ENCODE results near the gene XIRP2. TPM values are rescaled to one million over a fixed set of nuclear protein-coding genes. Genes with fewer than 3 reads are reported as not detected.

Gene XIRP2
- total RNA-seq, 5 donors from 2014 or later (not counting 1 experiment from before 2014, with no cell fraction given) = not detected

- Histone ChIP-seq H3K4me3 (ENCODE audit: control insufficient read depth in 1 of 2, extremely low read depth in 1 of 2, low read length in 1 of 2) (no peak overlapping the region), H3K27ac (ENCODE audit: low read length) (no peak overlapping the region), H3K4me1 (ENCODE audit: control insufficient read depth in 1 of 2, extremely low read depth in 1 of 2, insufficient read depth in 2 of 2, low read length in 2 of 2) (peaks cover 0 to 11% of the 10 kb centered on the region in 2 experiments), H3K9me3 (no peaks in the 10 kb centered on the region), H3K36me3 (ENCODE audit: control insufficient read depth in 2 of 2, extremely low read depth in 1 of 2, insufficient read depth in 1 of 2, low read length in 1 of 2) (no peaks in the 10 kb centered on the region), H3K27me3 (replicated peaks in 1 of 2; ENCODE audit: control insufficient read depth in 2 of 2, extremely low read depth in 1 of 2, insufficient read depth in 2 of 2, low read length in 1 of 2) (no peaks in the 10 kb centered on the region)
- Mint-ChIP-seq H3K27ac (no peak overlapping the region), H3K4me3 (no peak overlapping the region), H3K9me3 (no peaks in the 10 kb centered on the region), H3K36me3 (no peaks in the 10 kb centered on the region), H3K27me3 (no peaks in the 10 kb centered on the region), H3K4me1 (peaks cover 0 to 8% (median 7%) of the 10 kb centered on the region in 3 donors)
- no peak for DNase-seq
- ATAC-seq (replicated peaks in 1 of 4) = no peak
- no CpG with 5 or more reads among the region's 1 CpG for WGBS (ENCODE audit: insufficient coverage)
- CTCF ChIA-PET = no interaction called here
- POLR2A ChIA-PET = no interaction called here
These were observed 71.3 kb downstream of the XIRP2 start for GRCh38 chr2:166959556-166959955.

GRCh38 chr2:166960702-166961270, 72.5 kb downstream of the XIRP2 start:
- H3K27me3 Mint-ChIP-seq = no peaks in the 10 kb centered on the region
- H3K4me3 ChIP-seq (ENCODE audit: control insufficient read depth in 1 of 2, extremely low read depth in 1 of 2, low read length in 1 of 2) = no peak overlapping the region
- no peak for ATAC-seq (replicated peaks in 1 of 4)
- 60% methylated on average over 1 of the region's 2 CpGs for WGBS (ENCODE audit: insufficient coverage)
- DNase-seq = no peak
- no peak overlapping the region for H3K27ac ChIP-seq (ENCODE audit: low read length)
- no peak overlapping the region for H3K27ac Mint-ChIP-seq
- no peak overlapping the region for H3K4me3 Mint-ChIP-seq
- H3K9me3 ChIP-seq = no peaks in the 10 kb centered on the region
- no peaks in the 10 kb centered on the region for H3K9me3 Mint-ChIP-seq
- CTCF ChIA-PET = no interaction called here
- H3K36me3 Mint-ChIP-seq = no peaks in the 10 kb centered on the region
- H3K27me3 ChIP-seq (replicated peaks in 1 of 2; ENCODE audit: control insufficient read depth in 2 of 2, extremely low read depth in 1 of 2, insufficient read depth in 2 of 2, low read length in 1 of 2) = no peaks in the 10 kb centered on the region
- peaks cover 0 to 8% (median 7%) of the 10 kb centered on the region in 3 donors for H3K4me1 Mint-ChIP-seq
- POLR2A ChIA-PET = interaction anchor here in 1 of 2 donors (0.6 kb wide), 1 partner anchor 262 kb away, joined by 4 read pairs; no protein-coding TSS in a partner anchor
- no peaks in the 10 kb centered on the region for H3K36me3 ChIP-seq (ENCODE audit: control insufficient read depth in 2 of 2, extremely low read depth in 1 of 2, insufficient read depth in 1 of 2, low read length in 1 of 2)
- peaks cover 0 to 11% of the 10 kb centered on the region in 2 experiments for H3K4me1 ChIP-seq (ENCODE audit: control insufficient read depth in 1 of 2, extremely low read depth in 1 of 2, insufficient read depth in 2 of 2, low read length in 2 of 2)

- peaks cover 0 to 8% (median 7%) of the 10 kb centered on the region in 3 donors for H3K4me1 Mint-ChIP-seq
- 100% methylated on average over 1 of the region's 1 CpG for WGBS (ENCODE audit: insufficient coverage)
These were observed 73.7 kb downstream of the XIRP2 start for GRCh38 chr2:166961933-166962332.

GRCh38 chr2:166969486-166969885, 81.2 kb downstream of the XIRP2 start:
- CTCF ChIA-PET = no interaction called here
- no peaks in the 10 kb centered on the region for H3K27me3 Mint-ChIP-seq
- ATAC-seq (replicated peaks in 1 of 4) = no peak

More at GRCh38 chr2:166961933-166962332, 73.7 kb downstream of the XIRP2 start:
- Histone ChIP-seq H3K27me3 (replicated peaks in 1 of 2; ENCODE audit: control insufficient read depth in 2 of 2, extremely low read depth in 1 of 2, insufficient read depth in 2 of 2, low read length in 1 of 2) (no peaks in the 10 kb centered on the region), H3K36me3 (ENCODE audit: control insufficient read depth in 2 of 2, extremely low read depth in 1 of 2, insufficient read depth in 1 of 2, low read length in 1 of 2) (no peaks in the 10 kb centered on the region), H3K4me3 (ENCODE audit: control insufficient read depth in 1 of 2, extremely low read depth in 1 of 2, low read length in 1 of 2) (no peak overlapping the region), H3K9me3 (no peaks in the 10 kb centered on the region), H3K27ac (ENCODE audit: low read length) (no peak overlapping the region), H3K4me1 (ENCODE audit: control insufficient read depth in 1 of 2, extremely low read depth in 1 of 2, insufficient read depth in 2 of 2, low read length in 2 of 2) (peaks cover 0 to 11% of the 10 kb centered on the region in 2 experiments)
- DNase-seq = no peak
- POLR2A ChIA-PET = interaction anchor here in 1 of 2 donors (0.6 kb wide), 1 partner anchor 39 kb away, joined by 3 read pairs; no protein-coding TSS in a partner anchor
- CTCF ChIA-PET = no interaction called here
- ATAC-seq (replicated peaks in 1 of 4) = no peak
- Mint-ChIP-seq H3K36me3 (no peaks in the 10 kb centered on the region), H3K4me3 (no peak overlapping the region), H3K27ac (no peak overlapping the region), H3K27me3 (no peaks in the 10 kb centered on the region), H3K9me3 (no peaks in the 10 kb centered on the region)

GRCh38 chr2:166972002-166972401, 83.7 kb downstream of the XIRP2 start:
- H3K27ac ChIP-seq (ENCODE audit: low read length) = no peak overlapping the region
- H3K27me3 ChIP-seq (replicated peaks in 1 of 2; ENCODE audit: control insufficient read depth in 2 of 2, extremely low read depth in 1 of 2, insufficient read depth in 2 of 2, low read length in 1 of 2) = no peaks in the 10 kb centered on the region
- no peaks in the 10 kb centered on the region for H3K36me3 ChIP-seq (ENCODE audit: control insufficient read depth in 2 of 2, extremely low read depth in 1 of 2, insufficient read depth in 1 of 2, low read length in 1 of 2)
- POLR2A ChIA-PET = no interaction called here
- ATAC-seq (replicated peaks in 1 of 4) = no peak
- peaks cover 0 to 9% (median 0%) of the 10 kb centered on the region in 3 donors for H3K9me3 Mint-ChIP-seq
- H3K4me1 ChIP-seq (ENCODE audit: control insufficient read depth in 1 of 2, extremely low read depth in 1 of 2, insufficient read depth in 2 of 2, low read length in 2 of 2) = no peaks in the 10 kb centered on the region
- WGBS (ENCODE audit: insufficient coverage) = no CpG with 5 or more reads among the region's 4 CpGs
- no peak overlapping the region for H3K27ac Mint-ChIP-seq
- no peak for DNase-seq
- no peak overlapping the region for H3K4me3 ChIP-seq (ENCODE audit: control insufficient read depth in 1 of 2, extremely low read depth in 1 of 2, low read length in 1 of 2)
- H3K27me3 Mint-ChIP-seq = no peaks in the 10 kb centered on the region
- H3K4me1 Mint-ChIP-seq = no peaks in the 10 kb centered on the region
- no peak overlapping the region for H3K4me3 Mint-ChIP-seq
- no peaks in the 10 kb centered on the region for H3K9me3 ChIP-seq
- no peaks in the 10 kb centered on the region for H3K36me3 Mint-ChIP-seq
- CTCF ChIA-PET = no interaction called here

More at GRCh38 chr2:166969486-166969885, 81.2 kb downstream of the XIRP2 start:
- no peaks in the 10 kb centered on the region for H3K27me3 ChIP-seq (replicated peaks in 1 of 2; ENCODE audit: control insufficient read depth in 2 of 2, extremely low read depth in 1 of 2, insufficient read depth in 2 of 2, low read length in 1 of 2)
- POLR2A ChIA-PET = no interaction called here
- Mint-ChIP-seq H3K36me3 (no peaks in the 10 kb centered on the region), H3K9me3 (peaks cover 0 to 7% (median 0%) of the 10 kb centered on the region in 3 donors), H3K4me1 (no peaks in the 10 kb centered on the region), H3K27ac (no peak overlapping the region), H3K4me3 (no peak overlapping the region)
- no peak overlapping the region for H3K4me3 ChIP-seq (ENCODE audit: control insufficient read depth in 1 of 2, extremely low read depth in 1 of 2, low read length in 1 of 2)
- no peak for DNase-seq
- H3K4me1 ChIP-seq (ENCODE audit: control insufficient read depth in 1 of 2, extremely low read depth in 1 of 2, insufficient read depth in 2 of 2, low read length in 2 of 2) = no peaks in the 10 kb centered on the region
- WGBS (ENCODE audit: insufficient coverage) = no CpG with 5 or more reads among the region's 2 CpGs
- no peaks in the 10 kb centered on the region for H3K9me3 ChIP-seq
- no peak overlapping the region for H3K27ac ChIP-seq (ENCODE audit: low read length)
- H3K36me3 ChIP-seq (ENCODE audit: control insufficient read depth in 2 of 2, extremely low read depth in 1 of 2, insufficient read depth in 1 of 2, low read length in 1 of 2) = no peaks in the 10 kb centered on the region

- Mint-ChIP-seq H3K4me1 (no peaks in the 10 kb centered on the region), H3K36me3 (no peaks in the 10 kb centered on the region), H3K9me3 (peaks cover 0 to 8% (median 0%) of the 10 kb centered on the region in 3 donors), H3K27ac (no peak overlapping the region), H3K4me3 (no peak overlapping the region), H3K27me3 (no peaks in the 10 kb centered on the region)
- no peak for DNase-seq
- no peaks in the 10 kb centered on the region for H3K36me3 ChIP-seq (ENCODE audit: control insufficient read depth in 2 of 2, extremely low read depth in 1 of 2, insufficient read depth in 1 of 2, low read length in 1 of 2)
- POLR2A ChIA-PET = no interaction called here
- ATAC-seq (replicated peaks in 1 of 4) = no peak
- CTCF ChIA-PET = no interaction called here
- no peak overlapping the region for H3K4me3 ChIP-seq (ENCODE audit: control insufficient read depth in 1 of 2, extremely low read depth in 1 of 2, low read length in 1 of 2)
- no peaks in the 10 kb centered on the region for H3K4me1 ChIP-seq (ENCODE audit: control insufficient read depth in 1 of 2, extremely low read depth in 1 of 2, insufficient read depth in 2 of 2, low read length in 2 of 2)
- no peak overlapping the region for H3K27ac ChIP-seq (ENCODE audit: low read length)
- no peaks in the 10 kb centered on the region for H3K27me3 ChIP-seq (replicated peaks in 1 of 2; ENCODE audit: control insufficient read depth in 2 of 2, extremely low read depth in 1 of 2, insufficient read depth in 2 of 2, low read length in 1 of 2)
- no peaks in the 10 kb centered on the region for H3K9me3 ChIP-seq
These were observed 84.1 kb downstream of the XIRP2 start for GRCh38 chr2:166972418-166972817.

- H3K9me3 Mint-ChIP-seq = peaks cover 0 to 28% (median 12%) of the 10 kb centered on the region in 3 donors
- H3K4me1 Mint-ChIP-seq = no peaks in the 10 kb centered on the region
- Histone ChIP-seq H3K4me3 (ENCODE audit: control insufficient read depth in 1 of 2, extremely low read depth in 1 of 2, low read length in 1 of 2) (no peak overlapping the region), H3K27ac (ENCODE audit: low read length) (no peak overlapping the region), H3K4me1 (ENCODE audit: control insufficient read depth in 1 of 2, extremely low read depth in 1 of 2, insufficient read depth in 2 of 2, low read length in 2 of 2) (no peaks in the 10 kb centered on the region), H3K27me3 (replicated peaks in 1 of 2; ENCODE audit: control insufficient read depth in 2 of 2, extremely low read depth in 1 of 2, insufficient read depth in 2 of 2, low read length in 1 of 2) (no peaks in the 10 kb centered on the region), H3K9me3 (no peaks in the 10 kb centered on the region), H3K36me3 (ENCODE audit: control insufficient read depth in 2 of 2, extremely low read depth in 1 of 2, insufficient read depth in 1 of 2, low read length in 1 of 2) (no peaks in the 10 kb centered on the region)
- H3K27me3 Mint-ChIP-seq = peaks cover 0 to 3% of the 10 kb centered on the region in 2 donors
- H3K4me3 Mint-ChIP-seq = no peak overlapping the region
- no peak overlapping the region for H3K27ac Mint-ChIP-seq
- DNase-seq = no peak
- no peaks in the 10 kb centered on the region for H3K36me3 Mint-ChIP-seq
- POLR2A ChIA-PET = no interaction called here
- CTCF ChIA-PET = no interaction called here
- no peak for ATAC-seq (replicated peaks in 1 of 4)
These were observed 95.9 kb downstream of the XIRP2 start for GRCh38 chr2:166984188-166984587.
